Nephron (organoid): ENCODE data around the gene LLGL2.
"Not testable (repeated sequence)": the region's sequence is repeated elsewhere in the genome, so short reads cannot be mapped to it uniquely, and the experiment has no call there.

Experiments
- H3K27ac Mint-ChIP-seq, 3 experiments: 2 replicates each; pipeline ENCODE4 v1.8.0; 2020; ENCODE audit warnings: mixed read lengths in 3 of 3, mild to moderate bottlenecking in 2 of 3, moderate library complexity in 1 of 3
- H3K27me3 Mint-ChIP-seq: 2 replicates; pipeline ENCODE4 v1.8.0; 2021; ENCODE audit warnings: low read depth, mild to moderate bottlenecking, moderate library complexity, mixed read lengths
- H3K36me3 Mint-ChIP-seq: 2 replicates; pipeline ENCODE4 v1.8.0; 2020; ENCODE audit warnings: low read depth, mixed read lengths
- H3K4me1 Mint-ChIP-seq: 2 replicates; pipeline ENCODE4 v1.8.0; 2020; ENCODE audit warnings: mixed read lengths
- H3K4me3 Mint-ChIP-seq, 3 experiments: 2 replicates each; pipeline ENCODE4 v1.8.0; 2020; ENCODE audit warnings: mild to moderate bottlenecking in 3 of 3, mixed read lengths in 3 of 3, moderate library complexity in 2 of 3
- H3K9me3 Mint-ChIP-seq: 2 replicates; pipeline ENCODE4 v1.8.0; 2020; ENCODE audit warnings: mixed read lengths
- CTCF ChIP-seq, 3 experiments: fragments of 200-600 bp; sonication (generic); IDR thresholded peaks; one replicate each; pipeline ENCODE4 v1.5.0; 2021; ENCODE audit warnings: antibody characterized with exemption in 3 of 3; ENCODE audit not compliant: unreplicated experiment in 3 of 3

The LLGL2 gene

GRCh38 chr17:75573540-75573957 is 48.1 kb downstream of the LLGL2 start:
- no peaks in the 10 kb centered on the region for H3K27me3 Mint-ChIP-seq
- H3K4me3 Mint-ChIP-seq = no peak overlapping the region
- no peaks in the 10 kb centered on the region for H3K9me3 Mint-ChIP-seq
- H3K27ac Mint-ChIP-seq = no peak overlapping the region
- H3K36me3 Mint-ChIP-seq = no peaks in the 10 kb centered on the region
- H3K4me1 Mint-ChIP-seq = no peaks in the 10 kb centered on the region
- TF ChIP-seq CTCF (IDR thresholded peaks at IDR 0.05; ENCODE audit: unreplicated experiment in 3 of 3) = no peak

- TF ChIP-seq CTCF (IDR thresholded peaks at IDR 0.05; ENCODE audit: unreplicated experiment in 3 of 3) = no peak
- no peaks in the 10 kb centered on the region for H3K4me1 Mint-ChIP-seq
- H3K4me3 Mint-ChIP-seq = no peak overlapping the region
- no peaks in the 10 kb centered on the region for H3K27me3 Mint-ChIP-seq
- no peaks in the 10 kb centered on the region for H3K36me3 Mint-ChIP-seq
- H3K27ac Mint-ChIP-seq = no peak overlapping the region
- peaks cover 4% of the 10 kb centered on the region for H3K9me3 Mint-ChIP-seq
These were observed 48.5 kb downstream of the LLGL2 start for GRCh38 chr17:75573994-75574393.

- Mint-ChIP-seq H3K4me1 (no peaks in the 10 kb centered on the region), H3K9me3 (peaks cover 4% of the 10 kb centered on the region), H3K27ac (no peak overlapping the region), H3K27me3 (no peaks in the 10 kb centered on the region), H3K36me3 (no peaks in the 10 kb centered on the region), H3K4me3 (no peak overlapping the region)
- TF ChIP-seq CTCF (IDR thresholded peaks at IDR 0.05; ENCODE audit: unreplicated experiment in 3 of 3) = no peak
These were observed 49.0 kb downstream of the LLGL2 start for GRCh38 chr17:75574404-75575036.

DNA sequence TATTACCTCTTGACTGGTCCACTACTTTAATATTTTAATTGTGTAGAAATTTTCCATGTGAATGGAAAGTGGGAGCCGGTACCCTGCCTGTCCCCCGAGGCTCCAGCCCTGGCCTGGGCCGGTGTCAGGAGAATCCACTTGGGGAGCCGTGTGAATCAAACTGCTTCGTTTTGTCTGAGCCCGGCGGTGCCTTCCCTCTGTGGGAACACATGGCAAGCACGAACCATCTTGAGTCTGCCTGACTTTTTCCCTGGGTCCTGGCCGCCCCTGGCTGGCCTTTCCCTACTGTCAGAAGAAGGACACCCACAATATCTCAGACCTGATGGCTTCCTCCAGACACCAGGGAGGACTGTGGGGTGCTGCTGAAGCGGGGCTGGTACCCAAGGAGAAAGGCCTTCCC is 49.7 kb downstream of the LLGL2 start:
- Mint-ChIP-seq H3K27ac (no peak overlapping the region), H3K4me1 (no peaks in the 10 kb centered on the region), H3K4me3 (no peak overlapping the region), H3K9me3 (peaks cover 4% of the 10 kb centered on the region), H3K36me3 (no peaks in the 10 kb centered on the region), H3K27me3 (no peaks in the 10 kb centered on the region)
- no peak for TF ChIP-seq CTCF (IDR thresholded peaks at IDR 0.05; ENCODE audit: unreplicated experiment in 3 of 3)

GRCh38 chr17:75575728-75576127 is 50.2 kb downstream of the LLGL2 start:
- H3K36me3 Mint-ChIP-seq = no peaks in the 10 kb centered on the region
- H3K4me3 Mint-ChIP-seq = no peak overlapping the region
- no peak for TF ChIP-seq CTCF (IDR thresholded peaks at IDR 0.05; ENCODE audit: unreplicated experiment in 3 of 3)
- no peaks in the 10 kb centered on the region for H3K4me1 Mint-ChIP-seq
- no peaks in the 10 kb centered on the region for H3K27me3 Mint-ChIP-seq
- H3K27ac Mint-ChIP-seq = no peak overlapping the region
- peaks cover 4% of the 10 kb centered on the region for H3K9me3 Mint-ChIP-seq

- no peak for TF ChIP-seq CTCF (IDR thresholded peaks at IDR 0.05; ENCODE audit: unreplicated experiment in 3 of 3)
- Mint-ChIP-seq H3K4me3 (no peak overlapping the region), H3K36me3 (no peaks in the 10 kb centered on the region), H3K27ac (no peak overlapping the region), H3K4me1 (no peaks in the 10 kb centered on the region), H3K9me3 (peaks cover 4% of the 10 kb centered on the region), H3K27me3 (no peaks in the 10 kb centered on the region)
These were observed 51.2 kb downstream of the LLGL2 start for GRCh38 chr17:75576661-75577060.

- H3K36me3 Mint-ChIP-seq, H3K9me3 Mint-ChIP-seq, H3K27me3 Mint-ChIP-seq, H3K4me1 Mint-ChIP-seq, H3K27ac Mint-ChIP-seq, H3K4me3 Mint-ChIP-seq: not testable (repeated sequence)
These were observed 55.7 kb downstream of the LLGL2 start for GRCh38 chr17:75581121-75581725.

DNA sequence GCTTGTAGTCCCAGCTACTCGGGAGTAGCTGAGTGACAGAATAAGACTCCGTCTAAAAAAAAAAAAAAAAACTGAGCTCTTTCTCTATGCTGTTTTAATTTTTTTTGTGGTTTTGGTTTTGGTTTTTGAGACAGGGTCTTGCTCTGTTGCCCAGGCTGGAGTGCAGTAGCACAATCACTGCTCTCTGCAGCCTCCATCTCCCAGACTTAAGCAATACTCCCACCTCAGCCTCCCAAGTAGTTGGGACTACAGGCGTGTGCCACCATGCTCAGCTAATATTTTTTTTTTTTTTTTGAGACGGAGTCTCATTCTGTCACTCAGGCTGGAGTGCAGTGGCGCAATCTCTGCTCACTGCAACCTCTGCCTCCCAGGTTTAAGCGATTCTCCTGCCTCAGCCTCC is 57.7 kb downstream of the LLGL2 start:
- H3K27me3 Mint-ChIP-seq = peaks cover 17% of the 10 kb centered on the region
- not testable (repeated sequence) for H3K4me1 Mint-ChIP-seq, H3K9me3 Mint-ChIP-seq, H3K36me3 Mint-ChIP-seq, H3K4me3 Mint-ChIP-seq, H3K27ac Mint-ChIP-seq
